Colonic mucosa (tissue), 4 donors: ENCODE results near the gene SPATA13. TPM values are rescaled to one million over a fixed set of nuclear protein-coding genes. Genes with fewer than 3 reads are reported as not detected.

Experiments used
- DNase-seq: peaks from one replicate; pipeline ENCODE4 v3.0.0-alpha.2; 2020
- H3K27ac ChIP-seq: fragments of 200-600 bp; one replicate; pipeline ENCODE4 v1.8.0; 2021
- H3K27me3 ChIP-seq: fragments of 200-600 bp; one replicate; pipeline ENCODE4 v1.8.0; 2021
- H3K36me3 ChIP-seq: fragments of 200-600 bp; one replicate; pipeline ENCODE4 v1.8.0; 2021
- H3K4me1 ChIP-seq: fragments of 200-600 bp; one replicate; pipeline ENCODE4 v1.8.0; 2021; ENCODE audit warnings: mild to moderate bottlenecking
- H3K4me3 ChIP-seq: fragments of 200-600 bp; one replicate; pipeline ENCODE4 v1.8.0; 2021
- H3K9ac ChIP-seq, 2 donors: one replicate each; pipeline ENCODE4 v1.7.0; 2013; ENCODE audit warnings: control low read depth in 2 of 2, low read depth in 2 of 2, low read length in 2 of 2
- H3K9me3 ChIP-seq: fragments of 200-600 bp; one replicate; pipeline ENCODE4 v1.8.0; 2021
- intact Hi-C: fragments of 100-400 bp; cut with DNase I; formaldehyde crosslinking; loops from one replicate; pipeline ENCODE4 v1.14.1; 2022
- total RNA-seq, 2 donors: library from RNA; stranded (reverse); fragmentation: NEBNext Ultra II Directional in 1 of 2; extraction: Animal tissue kit (Norgen Biotek cat#: 25700) in 1 of 2; gene quantifications; one replicate each; pipeline ENCODE4 v1.2.1, GENCODE V29; 2021
- TF ChIP-seq, protein P1 (sequence below): fragments of 200-600 bp; IDR thresholded peaks from one replicate; pipeline ENCODE4 v1.8.0; 2022; ENCODE audit warnings: antibody characterized with exemption, mild to moderate bottlenecking
- donor health status: healthy.
- donor health status: DM: no; HTN: no; CAD: no.
- donor health status: DM: no; HTN: no; CAD: no.

The SPATA13 gene
- total RNA-seq, 2 donors from 2014 or later = 41.5 to 43.8 TPM

DNA sequence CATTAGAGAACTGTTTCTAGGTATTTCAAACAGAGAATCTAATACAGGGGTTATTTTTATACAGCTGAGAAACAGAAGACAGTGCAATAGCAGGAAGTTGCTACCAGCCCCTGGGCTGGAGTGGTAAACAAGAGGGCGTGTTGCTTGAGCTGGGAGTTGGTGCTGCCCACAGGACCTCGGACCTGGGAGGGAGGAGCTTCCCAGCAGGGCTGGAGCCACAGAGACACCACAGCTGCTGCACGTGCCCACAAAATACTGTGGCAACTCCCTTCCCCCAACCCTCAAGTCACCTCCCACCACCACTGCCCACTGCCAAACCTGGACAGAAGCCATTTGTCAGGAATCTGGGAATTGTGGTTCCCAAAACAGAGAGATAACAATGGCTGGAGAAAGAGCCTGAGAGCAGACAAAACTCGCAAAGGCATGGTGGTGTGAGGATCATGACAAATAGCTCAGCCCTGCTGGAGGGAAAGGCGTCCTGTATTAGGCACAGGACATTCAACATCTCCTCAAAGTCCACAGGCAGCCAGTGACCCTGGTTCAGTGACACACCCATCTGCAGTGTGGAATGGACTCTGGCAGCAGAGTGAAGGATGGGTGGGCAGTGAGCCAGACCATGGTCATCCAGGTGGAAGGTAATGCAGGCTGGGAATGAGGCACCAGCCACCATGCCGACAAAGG lies 57.2 kb downstream of the SPATA13 start:
- intact Hi-C loops = no loop called here
- no peak overlapping the region for H3K4me3 ChIP-seq
- no peaks in the 10 kb centered on the region for H3K4me1 ChIP-seq
- no peak overlapping the region for H3K9ac ChIP-seq
- no peaks in the 10 kb centered on the region for H3K27me3 ChIP-seq
- no peaks in the 10 kb centered on the region for H3K9me3 ChIP-seq
- peak; percentile 79 for DNase-seq
- no peaks in the 10 kb centered on the region for H3K36me3 ChIP-seq
- TF ChIP-seq, protein P1, sequence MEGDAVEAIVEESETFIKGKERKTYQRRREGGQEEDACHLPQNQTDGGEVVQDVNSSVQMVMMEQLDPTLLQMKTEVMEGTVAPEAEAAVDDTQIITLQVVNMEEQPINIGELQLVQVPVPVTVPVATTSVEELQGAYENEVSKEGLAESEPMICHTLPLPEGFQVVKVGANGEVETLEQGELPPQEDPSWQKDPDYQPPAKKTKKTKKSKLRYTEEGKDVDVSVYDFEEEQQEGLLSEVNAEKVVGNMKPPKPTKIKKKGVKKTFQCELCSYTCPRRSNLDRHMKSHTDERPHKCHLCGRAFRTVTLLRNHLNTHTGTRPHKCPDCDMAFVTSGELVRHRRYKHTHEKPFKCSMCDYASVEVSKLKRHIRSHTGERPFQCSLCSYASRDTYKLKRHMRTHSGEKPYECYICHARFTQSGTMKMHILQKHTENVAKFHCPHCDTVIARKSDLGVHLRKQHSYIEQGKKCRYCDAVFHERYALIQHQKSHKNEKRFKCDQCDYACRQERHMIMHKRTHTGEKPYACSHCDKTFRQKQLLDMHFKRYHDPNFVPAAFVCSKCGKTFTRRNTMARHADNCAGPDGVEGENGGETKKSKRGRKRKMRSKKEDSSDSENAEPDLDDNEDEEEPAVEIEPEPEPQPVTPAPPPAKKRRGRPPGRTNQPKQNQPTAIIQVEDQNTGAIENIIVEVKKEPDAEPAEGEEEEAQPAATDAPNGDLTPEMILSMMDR = no peak
- peak overlapping the region; percentile 51 for H3K27ac ChIP-seq

DNA sequence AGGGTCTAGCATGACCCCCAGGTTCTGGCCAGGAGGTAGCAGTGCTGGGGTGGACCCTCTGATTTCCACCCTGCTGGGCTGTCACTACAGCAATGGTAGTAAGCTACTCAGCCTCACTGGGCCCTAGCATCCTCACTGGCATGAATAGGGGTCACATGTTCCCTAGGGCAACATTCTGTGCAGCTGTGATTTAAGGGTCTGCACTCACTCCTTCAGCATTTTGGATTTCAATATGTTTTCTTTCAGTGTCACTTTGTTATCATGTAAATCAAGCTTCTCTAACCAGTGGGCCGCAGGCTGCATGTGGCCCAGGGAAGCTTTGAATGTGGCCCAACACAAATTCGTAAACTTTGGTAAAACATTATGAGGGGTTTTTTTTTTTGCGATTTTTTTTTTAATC lies 57.8 kb downstream of the SPATA13 start:
- H3K4me3 ChIP-seq = no peak overlapping the region
- no peaks in the 10 kb centered on the region for H3K4me1 ChIP-seq
- no peaks in the 10 kb centered on the region for H3K9me3 ChIP-seq
- no peaks in the 10 kb centered on the region for H3K36me3 ChIP-seq
- H3K27me3 ChIP-seq = no peaks in the 10 kb centered on the region
- no peak for DNase-seq
- intact Hi-C loops = no loop called here
- H3K27ac ChIP-seq = peak overlapping the region; percentile 51
- TF ChIP-seq, protein P1 = no peak
- H3K9ac ChIP-seq = no peak overlapping the region

GRCh38 chr13:24218977-24219376 lies 58.5 kb downstream of the SPATA13 start:
- DNase-seq = no peak
- TF ChIP-seq, protein P1 = no peak
- Histone ChIP-seq H3K4me1 (no peaks in the 10 kb centered on the region), H3K36me3 (no peaks in the 10 kb centered on the region), H3K9ac (no peak overlapping the region), H3K27me3 (no peaks in the 10 kb centered on the region), H3K4me3 (no peak overlapping the region), H3K9me3 (no peaks in the 10 kb centered on the region), H3K27ac (no peak overlapping the region)
- intact Hi-C loops = no loop called here

DNA sequence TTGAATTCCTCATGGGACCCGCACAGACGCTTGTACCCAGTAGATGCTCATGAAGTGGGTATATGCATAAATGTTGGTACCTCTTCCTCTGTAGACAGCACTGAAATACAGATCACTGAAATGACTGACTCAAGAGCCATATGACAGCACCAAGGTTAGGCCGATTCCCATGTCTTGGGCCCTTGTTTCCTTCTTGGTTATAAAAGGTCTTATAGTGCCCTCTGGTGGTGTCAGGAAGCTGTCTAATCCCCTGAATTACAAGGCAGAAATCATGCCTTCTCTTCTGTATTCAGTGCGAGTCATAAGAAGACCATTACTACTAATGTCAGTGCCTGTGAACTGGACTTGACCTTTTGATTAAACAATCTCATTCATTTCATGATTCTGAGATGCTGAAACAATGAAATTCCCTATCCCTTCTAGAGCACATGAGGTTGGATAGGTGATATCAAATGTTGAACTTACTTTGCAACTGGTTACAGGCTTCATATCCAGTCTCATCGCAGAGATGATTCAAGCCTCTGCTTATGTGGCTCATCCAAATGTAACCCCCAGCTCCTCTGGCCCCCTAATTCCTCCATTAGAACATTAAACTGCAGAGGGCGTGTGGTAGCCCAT lies 59.7 kb downstream of the SPATA13 start:
- DNase-seq = peak; percentile 78
- Histone ChIP-seq H3K9ac (no peak overlapping the region), H3K9me3 (no peaks in the 10 kb centered on the region), H3K4me3 (no peak overlapping the region), H3K36me3 (no peaks in the 10 kb centered on the region), H3K27ac (no peak overlapping the region), H3K27me3 (no peaks in the 10 kb centered on the region), H3K4me1 (no peaks in the 10 kb centered on the region)
- TF ChIP-seq, protein P1 = peak; percentile 77
- intact Hi-C loops = loop anchor here (2.0 kb wide), 2 partner anchors 167 to 199 kb away; no protein-coding TSS in a partner anchor

DNA sequence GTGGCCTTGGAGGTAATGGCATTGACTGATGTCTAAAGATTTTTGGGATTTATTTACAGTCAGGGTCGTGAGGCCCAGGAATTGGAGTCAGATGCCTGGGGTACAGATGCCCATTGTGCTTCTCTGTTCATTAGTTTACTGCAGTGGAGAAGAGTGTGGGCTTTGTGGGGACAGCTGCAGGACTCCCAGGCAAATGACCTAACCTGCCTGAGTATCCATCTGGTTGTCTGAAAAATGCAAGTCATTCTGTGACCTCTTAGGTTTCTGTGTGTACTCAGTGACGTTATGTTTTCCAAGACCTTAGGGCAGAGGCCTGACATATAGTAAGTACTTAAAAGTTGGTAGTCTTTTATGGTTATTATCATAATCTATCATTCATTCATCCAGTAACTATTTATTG lies 60.5 kb downstream of the SPATA13 start:
- H3K9me3 ChIP-seq = no peaks in the 10 kb centered on the region
- no peak overlapping the region for H3K4me3 ChIP-seq
- H3K27me3 ChIP-seq = no peaks in the 10 kb centered on the region
- TF ChIP-seq, protein P1 = no peak
- H3K9ac ChIP-seq = no peak overlapping the region
- no peaks in the 10 kb centered on the region for H3K4me1 ChIP-seq
- intact Hi-C loops = loop anchor here (2.0 kb wide), 2 partner anchors 168 to 200 kb away; no protein-coding TSS in a partner anchor
- H3K36me3 ChIP-seq = no peaks in the 10 kb centered on the region
- H3K27ac ChIP-seq = no peak overlapping the region
- no peak for DNase-seq
